HG02588 (cell line): ENCODE results near the gene SCYGR1.
"Not testable (repeated sequence)": the region's sequence is repeated elsewhere in the genome, so short reads cannot be mapped to it uniquely, and the experiment has no call there.

Experiments
- ATAC-seq: cut with Tn5 transposase; IDR thresholded peaks from one replicate; pipeline ENCODE4 v1.9.1; 2021; ENCODE audit warnings: mild to moderate bottlenecking, moderate library complexity; ENCODE audit not compliant: unreplicated experiment

SCYGR1 gene, protein sequence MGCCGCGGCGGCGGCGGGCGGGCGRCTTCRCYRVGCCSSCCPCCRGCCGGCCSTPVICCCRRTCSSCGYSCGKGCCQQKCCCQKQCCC

DNA sequence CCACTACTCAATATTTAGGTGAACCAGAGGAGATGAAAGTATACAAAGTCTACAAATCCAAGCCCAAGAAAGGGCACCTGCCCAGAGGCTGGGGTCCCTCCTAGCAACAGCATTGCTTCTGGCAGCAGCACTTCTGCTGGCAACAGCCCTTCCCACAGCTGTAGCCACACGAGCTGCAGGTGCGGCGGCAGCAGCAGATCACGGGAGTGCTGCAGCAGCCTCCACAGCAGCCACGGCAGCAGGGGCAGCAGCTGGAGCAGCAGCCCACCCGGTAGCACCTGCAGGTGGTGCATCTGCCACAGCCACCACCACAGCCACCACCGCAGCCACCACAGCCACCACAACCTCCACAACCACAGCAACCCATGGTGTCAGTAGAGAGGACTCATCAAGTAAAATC, at the start of gene SCYGR1:
Gene SCYGR1, minus strand, starts transcription at position 367 of the 400 bp plus-strand sequence. Its CDS starts 0 bp downstream, at position 367.
- ATAC-seq: not testable (repeated sequence)

DNA sequence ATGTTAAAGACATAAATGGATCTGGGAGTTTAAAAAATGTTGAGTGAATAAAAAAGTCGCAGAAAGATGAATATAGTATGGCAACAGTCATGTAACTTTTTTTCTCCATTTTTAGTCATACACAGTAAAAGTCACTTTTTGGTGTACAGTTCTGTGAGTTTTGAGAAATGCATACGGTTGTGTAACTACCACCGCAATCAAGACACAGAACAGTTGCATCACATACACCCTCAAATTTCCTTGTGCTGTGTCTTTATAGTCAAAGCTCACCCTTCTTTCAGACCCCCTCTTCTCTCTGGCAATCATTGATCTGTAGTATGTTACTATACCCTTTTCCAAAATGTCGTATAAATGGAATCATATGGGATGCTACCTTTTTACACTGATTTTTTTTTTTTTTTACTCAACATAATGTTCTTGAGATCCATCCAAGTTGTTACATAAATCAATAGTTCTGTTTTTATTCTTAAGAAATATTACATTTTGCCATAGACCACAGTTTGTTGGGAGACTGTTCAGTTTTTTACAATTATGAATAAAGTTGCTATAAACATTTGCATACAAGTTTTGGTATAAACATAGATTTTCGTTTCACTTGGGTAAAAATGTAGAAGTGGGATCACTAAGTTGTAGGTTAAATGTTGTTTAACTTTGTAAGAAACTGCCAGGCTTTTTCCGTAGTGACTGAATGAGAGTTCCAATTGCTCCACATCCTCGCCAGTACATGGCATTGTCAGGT, 48.9 kb upstream of the SCYGR1 start:
- no peak for ATAC-seq

DNA sequence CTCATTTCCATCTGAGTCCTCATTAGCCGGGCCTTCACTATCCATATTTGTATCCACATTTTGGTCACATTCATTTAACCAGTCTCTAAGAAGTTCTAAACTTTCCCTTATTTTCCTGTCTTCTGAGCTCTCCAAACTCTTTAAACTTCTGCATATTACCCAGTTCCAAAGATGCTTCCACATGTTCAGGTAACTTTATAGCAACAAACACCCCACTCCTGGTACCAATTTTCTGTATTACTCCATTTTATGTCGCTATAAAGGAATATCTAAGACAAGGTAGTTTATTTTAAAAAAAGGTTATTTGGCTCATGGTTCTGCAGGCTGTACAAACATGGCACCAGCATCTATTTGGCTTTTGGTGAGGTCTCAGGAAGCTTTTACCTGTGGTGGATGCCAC, 45.4 kb upstream of the SCYGR1 start:
- no peak for ATAC-seq

DNA sequence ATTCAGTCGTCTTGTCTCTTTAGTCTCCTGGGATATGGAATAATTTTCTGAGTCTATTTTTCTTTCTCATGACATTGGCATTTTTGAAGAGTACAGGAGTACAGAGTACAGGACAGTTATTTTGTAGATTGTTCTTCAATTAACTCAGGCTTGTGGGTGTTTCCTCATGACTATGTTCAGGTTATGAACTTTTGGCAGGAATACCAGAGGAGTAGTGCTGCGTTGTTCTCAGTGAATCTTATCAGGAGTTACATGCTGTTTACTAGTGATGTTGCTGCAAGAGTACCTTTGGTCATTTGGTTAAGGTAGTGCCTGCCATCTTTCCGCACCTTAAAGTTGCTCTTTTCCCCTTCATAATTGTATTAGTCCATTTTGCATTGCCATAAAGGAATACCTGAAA, 42.9 kb upstream of the SCYGR1 start:
- ATAC-seq: no peak

DNA sequence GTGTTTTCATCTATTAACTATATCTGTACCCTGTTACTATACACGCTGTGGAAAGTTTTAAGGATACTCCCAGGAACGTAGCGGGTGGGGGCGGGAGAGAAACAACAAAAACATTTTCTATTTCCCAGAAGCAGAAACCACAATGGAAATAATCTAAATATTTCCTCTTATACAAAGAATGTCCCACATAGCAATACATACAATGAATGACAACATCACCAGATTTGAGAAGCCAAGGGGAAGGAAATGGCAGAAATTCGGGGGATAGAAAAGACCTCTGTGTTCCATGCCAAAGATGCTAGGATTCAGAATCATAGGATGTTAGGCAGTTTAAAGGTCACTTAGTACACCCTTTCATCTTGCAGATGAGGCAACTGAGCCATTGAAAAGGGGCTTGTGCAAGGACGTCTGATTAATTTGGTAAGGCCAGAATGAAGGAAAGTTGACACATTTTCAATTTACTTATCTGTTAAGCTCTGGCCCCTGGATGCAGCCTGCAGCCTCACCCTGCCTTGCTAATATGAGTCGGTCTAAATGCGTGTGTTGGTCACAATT, 41.1 kb upstream of the SCYGR1 start:
- no peak for ATAC-seq

DNA sequence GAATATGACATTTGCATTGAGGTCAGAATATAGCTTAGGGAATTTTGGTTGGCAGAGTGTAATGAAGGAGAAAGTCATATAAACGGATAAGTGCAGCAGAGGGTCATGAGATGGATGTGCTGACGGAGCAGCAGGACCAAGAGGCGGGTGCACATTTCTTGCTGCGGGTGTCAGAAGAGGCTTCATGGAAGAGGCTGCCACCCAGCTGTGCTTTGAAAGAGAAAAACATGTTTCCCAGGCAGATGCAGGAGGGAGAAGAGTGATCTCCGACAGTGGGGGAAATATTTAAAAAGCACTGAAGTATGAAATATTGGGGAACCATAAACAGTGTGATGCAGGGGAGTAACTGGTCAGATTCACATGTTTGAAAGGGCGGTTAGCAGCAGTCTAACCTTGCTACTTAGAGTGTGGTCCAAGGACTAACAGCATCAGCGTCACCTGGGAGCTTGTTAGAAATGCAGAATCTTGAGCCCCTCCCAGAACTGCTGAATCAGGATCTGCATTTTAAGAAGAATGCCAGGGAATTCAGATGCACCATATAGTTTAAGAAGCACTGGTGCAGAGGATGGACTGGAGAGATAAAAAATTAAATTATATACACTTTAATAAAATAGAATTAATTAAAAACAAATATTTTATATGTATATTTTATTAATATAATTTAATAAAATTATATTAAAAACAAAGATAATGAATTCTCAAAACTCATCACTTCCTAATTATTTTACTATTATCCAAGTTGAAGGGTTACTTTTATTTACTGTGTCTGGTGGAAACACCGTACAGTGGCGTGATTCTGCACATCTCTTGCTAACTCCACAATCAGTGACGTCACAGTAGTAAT, 36.1 kb upstream of the SCYGR1 start:
- ATAC-seq: no peak

DNA sequence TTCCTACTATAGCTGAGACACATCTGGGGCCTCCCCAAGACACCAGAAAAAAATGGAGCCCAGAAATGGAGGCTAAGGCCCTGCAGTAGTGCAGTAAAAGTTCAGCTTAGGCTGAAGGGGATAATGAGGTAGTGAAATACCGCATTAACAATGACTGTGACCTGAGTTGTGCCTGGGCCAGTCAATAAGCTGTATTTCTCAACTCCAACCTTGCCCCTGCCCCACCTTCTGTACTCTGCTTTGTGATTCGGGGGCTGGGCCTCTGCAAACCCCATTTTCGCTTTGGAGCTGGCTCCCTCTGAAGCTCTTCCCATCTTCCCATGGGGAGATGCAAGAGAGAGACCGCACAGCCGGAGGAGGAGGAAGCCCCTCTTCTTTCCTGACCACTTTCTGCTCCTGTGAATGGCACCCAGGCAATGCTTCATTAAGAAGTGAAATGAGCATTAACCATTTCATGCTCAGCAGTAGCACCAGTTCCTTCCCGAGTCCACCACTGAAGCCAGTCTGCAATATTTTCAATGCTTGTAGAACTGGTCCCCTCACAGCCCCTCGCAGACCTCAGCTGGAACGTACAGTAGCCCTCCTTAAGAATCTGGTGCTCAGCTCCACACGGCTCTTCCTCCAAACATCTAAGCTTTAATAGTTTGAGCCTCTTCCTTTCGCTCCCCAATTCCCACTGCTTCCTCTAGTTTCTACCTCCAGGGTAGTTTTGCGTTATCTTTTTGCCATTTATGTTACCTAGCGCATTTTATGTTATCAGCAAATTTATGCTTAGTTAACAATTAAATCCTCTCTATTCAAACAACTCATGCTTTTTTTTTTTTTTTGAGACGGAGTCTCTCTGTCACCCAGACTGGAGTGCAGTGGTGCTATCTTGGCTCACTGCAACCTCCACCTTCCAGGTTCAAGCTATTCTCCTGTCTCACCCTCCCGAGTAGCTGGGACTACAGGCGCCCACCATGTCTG, 32.6 kb upstream of the SCYGR1 start:
- ATAC-seq: no peak

DNA sequence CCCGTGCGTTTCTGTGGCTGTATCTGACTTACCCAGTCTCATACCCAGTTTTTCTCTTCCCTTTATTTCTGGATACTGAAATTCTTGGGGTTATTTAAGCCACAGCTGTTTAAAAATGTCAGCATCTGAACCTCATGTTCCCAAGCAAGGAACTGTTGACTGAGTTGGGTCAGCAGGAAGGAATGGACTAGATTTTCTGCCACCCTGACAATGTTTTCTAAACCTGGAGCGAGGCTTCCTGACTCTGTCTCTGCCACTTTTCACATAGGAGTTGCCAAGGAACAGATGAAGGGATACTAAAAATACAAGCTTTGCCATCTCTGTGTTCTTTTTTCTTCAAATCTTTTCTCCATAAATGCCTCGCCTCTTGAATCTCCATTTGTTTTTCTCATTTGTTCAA, 29.0 kb upstream of the SCYGR1 start:
- ATAC-seq: no peak

DNA sequence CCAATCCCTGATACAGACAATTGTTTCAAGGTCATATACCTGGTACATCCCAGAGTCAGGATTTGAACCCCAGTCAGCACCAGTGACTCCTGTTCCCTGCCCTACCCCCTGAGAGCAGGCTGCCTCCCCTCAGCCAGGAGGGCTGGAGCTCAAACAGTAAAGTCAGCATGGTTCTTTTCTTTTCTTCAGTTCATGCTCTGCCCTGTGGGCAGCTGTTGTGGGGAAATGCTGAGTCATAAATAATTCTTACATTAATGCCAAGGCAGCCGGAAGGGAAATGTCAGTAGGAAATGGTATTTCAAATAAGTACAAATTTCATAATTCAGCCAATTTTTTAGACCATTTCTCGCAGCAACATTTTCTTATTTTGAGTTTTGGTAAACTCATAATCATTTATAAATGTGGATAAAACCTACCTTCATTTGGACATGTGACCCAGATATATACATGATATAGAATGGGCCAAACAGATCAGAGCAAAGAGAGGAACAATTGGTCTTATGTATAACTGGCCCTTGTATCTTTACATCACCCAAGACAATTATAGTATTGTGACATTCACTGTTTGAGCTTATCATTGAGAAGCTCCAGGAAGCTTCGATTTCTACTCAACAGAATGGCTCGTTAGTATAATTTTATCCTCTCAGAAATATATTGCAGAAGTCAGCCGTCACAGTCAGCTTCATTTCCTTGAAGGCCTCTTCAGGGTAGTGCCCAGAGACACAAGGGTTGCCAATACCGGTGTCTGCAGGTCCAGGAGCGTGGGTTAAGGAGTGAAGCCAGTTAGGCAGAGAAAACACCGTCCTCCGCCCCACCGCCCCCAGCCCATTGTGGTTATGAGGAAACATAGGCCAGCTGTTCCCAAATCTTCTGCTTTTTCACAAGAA, 28.0 kb upstream of the SCYGR1 start:
- ATAC-seq: no peak

DNA sequence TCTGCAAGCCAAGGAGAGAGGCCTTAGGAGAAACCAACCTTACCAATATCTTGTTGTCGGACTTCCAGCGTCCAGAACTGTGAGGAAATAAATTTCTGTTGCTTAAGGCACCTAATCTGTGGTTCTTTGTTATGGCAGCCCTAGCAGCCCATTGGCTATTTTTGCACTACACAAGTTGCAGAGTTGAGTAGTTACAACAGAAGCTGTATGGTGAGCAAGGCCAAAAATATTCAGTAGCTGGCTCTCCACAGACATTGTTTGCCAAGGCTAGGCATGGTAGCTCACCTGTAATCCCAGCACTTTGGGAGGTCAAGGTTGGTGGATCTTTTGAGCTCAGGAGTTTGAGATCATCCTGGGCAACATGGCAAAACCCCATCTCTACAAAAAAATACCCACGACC, 27.1 kb upstream of the SCYGR1 start:
- no peak for ATAC-seq

DNA sequence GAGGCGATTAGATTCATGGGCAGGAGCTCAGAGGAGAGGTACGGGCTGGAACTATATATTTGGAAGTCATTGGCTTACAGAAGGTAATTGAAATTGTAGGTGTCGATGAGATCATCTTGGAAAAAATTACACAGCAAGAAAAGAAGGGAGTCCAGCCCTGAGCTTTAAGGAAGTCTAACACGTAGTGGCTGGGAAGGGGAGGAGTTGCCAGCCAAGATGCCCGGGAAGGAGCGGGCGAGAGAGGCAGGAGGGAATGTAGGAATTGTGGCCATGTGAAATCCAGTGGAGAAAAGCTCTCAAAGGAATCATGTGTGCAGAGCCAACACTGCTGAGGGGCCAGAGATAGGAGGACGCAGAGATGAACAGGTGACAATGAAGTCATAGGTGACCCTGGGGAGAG, 25.6 kb upstream of the SCYGR1 start:
- no peak for ATAC-seq

DNA sequence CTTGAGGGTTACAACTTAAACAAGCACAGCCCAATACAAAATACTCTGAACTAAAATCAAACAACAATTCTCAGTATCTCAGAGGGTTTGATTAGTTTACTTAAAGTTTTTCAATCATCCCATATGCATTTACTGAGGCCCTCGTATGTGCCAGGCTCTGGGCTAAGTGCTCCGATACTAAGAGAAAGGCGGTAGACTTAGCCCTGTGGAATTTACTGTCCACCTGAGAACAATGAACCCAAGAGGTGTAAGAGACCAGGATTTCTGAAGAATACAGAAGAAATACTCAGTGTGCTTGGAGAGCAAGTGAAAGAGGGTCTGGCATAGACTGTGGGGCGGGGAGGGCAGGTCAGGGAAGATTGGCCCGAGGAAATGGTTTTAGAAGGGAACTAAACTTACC, 25.1 kb upstream of the SCYGR1 start:
- ATAC-seq: no peak

DNA sequence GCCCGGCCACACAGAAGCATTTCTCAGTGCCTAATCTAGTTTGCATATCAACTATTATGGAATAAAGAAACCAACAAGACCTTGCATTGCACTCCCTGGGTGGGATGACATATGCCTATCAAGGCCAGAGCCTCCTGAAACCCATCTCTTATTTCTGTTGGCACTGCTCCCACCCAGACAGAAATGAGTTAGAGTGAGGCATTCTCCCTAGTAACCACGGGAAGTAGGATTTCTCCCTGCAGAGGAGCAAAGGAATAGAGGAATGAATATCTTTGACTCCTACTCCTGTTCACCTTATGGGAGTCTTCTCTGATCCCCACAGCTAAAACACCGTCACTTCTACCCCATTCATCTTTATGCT, 24.2 kb upstream of the SCYGR1 start:
- ATAC-seq: no peak

DNA sequence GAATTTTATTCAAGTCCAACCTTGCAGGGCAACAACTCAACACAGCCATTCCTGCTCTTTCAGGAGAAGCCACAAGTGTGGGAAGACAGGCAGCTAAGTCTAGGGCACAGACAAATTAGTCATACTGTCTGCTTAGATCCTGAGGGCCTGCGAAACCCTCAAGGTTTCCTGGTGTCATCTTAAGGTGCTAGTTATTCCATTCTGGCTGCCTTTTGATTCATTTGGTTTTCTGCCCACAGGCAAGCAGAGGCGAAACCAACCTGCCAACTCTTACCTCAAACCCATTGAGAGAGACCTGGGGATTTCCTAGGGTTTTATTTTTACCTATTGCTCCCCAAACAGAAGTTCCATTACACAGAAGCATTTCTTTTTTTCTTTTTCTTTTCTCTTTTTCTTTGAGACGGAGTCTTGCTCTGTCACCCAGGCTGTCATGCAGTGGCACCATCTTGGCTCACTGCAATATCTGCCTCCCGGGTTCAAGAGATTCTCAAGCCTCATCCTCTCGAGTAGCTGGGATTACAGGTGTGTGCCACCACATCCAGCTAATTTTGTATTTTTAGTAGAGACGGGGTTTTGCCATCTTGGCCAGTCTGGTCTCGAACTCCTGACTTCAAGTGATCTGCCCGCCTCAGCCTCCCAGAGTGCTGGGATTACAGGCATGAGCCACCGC, 23.7 kb upstream of the SCYGR1 start:
- peak; percentile 83 for ATAC-seq

DNA sequence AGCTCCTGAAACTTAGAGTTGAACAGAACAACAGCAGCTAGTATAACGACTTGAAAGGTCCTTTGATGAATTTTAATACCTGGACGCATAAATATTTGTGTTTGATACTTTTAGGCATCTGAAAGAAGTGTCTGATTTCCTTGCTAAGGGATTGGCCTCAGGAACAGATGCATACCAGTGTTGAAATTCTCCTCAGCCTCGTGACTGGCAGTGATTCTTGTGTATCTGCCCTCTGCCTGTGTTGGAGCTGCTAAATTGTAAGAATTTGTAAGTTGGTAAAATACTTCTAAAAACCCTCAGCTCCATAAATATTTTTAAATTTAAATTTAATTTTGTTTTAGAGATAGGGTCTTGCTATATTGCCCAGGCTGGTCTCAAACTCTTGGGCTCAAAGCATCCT, 22.4 kb upstream of the SCYGR1 start:
- no peak for ATAC-seq

DNA sequence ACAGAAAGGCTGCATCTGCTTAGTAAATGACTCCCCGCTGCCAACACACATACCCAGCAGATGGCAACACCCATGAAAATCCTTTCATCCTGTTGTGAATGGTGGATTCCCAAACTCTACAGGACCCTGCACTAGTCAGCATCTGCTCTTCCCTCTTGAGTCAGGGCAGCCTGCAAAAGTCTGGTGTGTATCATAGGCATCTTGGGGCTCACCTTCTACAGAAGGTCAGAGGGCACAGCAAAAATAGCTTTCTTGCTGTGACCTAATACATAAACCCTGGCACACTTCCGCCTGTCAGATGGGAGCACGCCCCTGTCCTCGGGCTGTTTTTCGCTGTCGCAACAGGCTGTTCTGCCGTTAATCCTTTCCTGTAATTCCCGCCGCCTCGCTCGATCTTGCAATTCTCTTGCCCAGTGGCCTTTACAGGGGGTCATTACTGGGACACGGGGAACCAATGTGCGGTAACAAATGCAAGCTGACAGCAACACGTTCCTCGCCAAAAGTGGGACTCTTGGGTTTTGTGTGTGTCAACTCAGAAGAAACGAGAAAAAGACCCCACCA, 19.9 kb upstream of the SCYGR1 start:
- no peak for ATAC-seq

DNA sequence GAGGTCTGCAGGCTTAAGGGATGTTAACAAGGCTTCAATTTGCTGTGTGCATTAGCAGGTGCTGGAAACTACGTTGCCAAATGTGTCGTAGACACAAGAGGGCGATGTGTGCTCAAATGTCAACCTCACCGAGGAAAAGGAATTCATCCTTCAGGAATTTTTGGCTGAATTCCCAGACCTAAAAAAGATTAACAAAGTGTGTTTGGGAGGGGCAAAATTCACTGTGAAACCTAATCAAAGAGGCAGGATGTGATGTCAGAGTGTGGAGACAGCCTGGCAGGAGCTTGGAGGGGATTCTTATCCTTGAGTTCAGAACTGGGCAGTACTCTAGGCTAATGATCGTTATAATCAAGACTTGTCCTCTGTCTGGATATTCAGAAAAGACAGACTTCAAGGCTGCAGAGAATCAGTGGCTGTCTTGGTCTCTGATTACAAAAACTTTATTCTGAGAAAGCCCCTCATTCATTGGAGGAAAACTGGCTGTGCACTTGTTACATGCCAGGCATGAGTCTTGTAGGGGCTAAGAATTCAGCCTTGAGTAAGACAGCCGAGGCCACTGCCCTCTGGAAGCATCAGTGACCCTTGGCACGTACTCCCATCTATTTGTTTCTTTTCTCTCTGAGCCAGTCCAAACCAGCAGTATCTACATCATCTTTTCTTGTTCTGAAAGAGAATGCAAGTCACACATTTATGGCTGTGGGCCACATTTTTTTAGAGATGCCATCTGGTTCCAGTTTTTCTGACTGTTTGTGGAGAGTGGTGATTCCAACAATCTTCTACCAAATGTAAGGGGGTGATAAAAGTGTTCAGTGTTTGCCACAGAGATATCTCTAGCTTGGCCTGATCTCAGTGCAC, 18.7 kb upstream of the SCYGR1 start:
- ATAC-seq: no peak
